Hematopoietic multipotent progenitor cell treated with erythropoietin and hydrocortisone succinate and interleukin-3 and kit ligand, for 8 days (in vitro differentiated cells): ENCODE measurements around the gene TESMIN.

Experiments
- DNase-seq: peaks from one replicate; pipeline ENCODE4 v3.0.0-alpha.2; 2015

TESMIN gene

DNA sequence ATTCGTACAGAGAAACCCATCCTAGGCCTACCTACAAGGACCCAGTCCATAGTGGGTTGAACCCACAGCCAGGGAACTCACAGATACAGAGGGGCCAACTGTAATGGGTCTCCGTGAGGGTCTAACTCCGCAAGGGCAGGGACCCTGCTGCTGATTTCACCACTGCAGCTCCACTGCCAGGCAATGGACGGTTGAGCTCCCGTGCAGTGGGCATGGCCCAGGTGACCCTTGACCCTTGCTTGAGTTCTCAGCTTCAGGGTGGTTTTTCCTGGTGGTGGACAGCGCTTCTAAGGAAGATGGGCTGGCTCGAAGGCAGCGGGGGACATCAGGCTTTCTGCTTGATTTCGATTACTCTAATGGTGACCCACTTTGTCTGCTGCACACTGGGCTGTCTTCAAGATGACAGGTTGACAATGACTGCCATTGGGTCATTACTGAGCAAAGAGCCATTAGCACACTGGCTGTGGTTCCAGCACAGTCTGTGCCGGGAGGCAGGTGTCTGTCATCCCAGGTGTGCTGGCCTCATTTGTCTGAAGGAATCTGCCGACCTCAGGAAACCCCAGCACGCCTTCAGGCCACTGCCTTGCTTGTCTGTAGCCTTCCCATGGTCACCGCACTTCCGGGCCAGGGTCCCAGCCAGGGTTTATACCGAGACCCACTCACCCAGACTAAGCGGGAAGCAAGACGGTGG, 70.6 kb downstream of the TESMIN start:
- DNase-seq, result no peak

DNA sequence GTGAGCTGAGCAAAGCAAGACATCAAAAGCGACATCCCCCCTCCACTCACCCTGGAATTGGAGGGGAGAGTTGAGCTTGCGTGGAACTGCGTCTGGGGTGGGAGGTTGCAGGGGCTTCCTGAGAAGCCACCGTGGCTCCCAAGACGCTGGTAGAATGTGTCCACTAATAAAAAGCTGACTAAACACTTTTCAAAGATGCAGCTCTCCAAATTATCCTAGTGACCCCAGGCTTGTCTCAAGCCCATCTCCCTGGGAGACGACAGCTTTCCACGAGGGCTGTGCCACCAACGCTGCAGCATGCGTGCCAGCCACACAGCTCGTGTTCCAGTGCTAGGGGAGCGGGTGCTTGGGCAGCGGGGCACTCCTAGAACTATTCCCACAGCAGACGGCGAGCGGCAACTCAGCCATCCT, 73.3 kb downstream of the TESMIN start:
- no peak for DNase-seq

DNA sequence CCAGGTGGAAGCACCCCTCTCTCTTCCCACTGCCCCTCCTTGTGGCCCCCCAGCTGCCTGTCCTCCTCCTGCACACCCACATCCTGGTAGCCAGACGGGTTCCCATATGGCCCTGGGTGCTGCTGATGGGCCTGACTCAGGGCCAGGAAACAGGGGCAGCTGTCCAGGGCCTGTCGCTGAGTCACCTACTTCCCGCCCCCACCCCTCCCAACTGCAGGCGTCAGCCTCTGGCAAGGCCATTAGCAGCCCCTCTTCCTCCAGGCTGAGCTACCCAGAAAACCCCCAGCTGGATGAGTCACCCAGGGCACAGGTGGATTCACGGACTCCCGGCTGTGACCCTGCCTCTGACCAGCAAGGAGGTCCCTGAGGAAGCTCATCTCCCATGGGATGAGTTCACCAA, 73.9 kb downstream of the TESMIN start:
- no peak for DNase-seq

DNA sequence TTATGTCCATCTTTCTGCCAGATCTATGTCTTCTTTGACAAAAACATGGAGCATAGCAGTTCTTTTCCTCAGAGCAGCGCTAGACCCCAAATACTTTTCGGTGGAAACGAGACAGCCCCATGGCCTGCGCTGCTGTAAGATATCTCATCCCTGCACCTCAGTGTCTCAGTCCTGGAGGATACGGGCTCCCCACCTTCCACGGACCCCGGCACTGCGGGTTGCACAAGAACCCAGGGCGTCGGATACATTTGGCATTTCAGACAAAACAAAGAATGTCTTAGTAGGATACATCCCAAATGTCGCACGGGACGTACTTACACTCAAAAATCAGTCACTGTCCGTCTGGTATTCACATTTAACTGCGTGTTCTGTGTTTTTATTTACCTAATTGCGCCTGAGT, 76.9 kb downstream of the TESMIN start:
- no peak for DNase-seq

DNA sequence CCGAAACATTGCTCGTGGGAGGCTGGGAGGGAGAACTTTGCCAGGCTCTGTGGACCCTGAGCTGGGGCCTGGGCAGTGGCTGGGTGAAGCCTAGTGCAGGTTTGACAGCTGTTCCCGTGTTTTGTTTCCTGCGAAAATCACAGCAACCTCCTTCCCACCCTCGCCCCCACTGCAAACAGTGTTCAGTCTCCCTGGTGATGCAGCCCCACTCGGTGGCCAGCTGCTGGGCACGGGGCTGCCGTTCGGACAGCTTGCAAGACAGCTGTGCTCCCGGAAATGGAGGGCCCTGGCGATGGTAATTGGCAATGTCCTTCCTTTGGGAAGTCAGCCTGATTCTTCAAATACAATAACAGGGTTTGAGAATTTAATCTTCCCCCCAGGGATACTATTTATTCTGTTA, 77.3 kb downstream of the TESMIN start:
- DNase-seq, result no peak

DNA sequence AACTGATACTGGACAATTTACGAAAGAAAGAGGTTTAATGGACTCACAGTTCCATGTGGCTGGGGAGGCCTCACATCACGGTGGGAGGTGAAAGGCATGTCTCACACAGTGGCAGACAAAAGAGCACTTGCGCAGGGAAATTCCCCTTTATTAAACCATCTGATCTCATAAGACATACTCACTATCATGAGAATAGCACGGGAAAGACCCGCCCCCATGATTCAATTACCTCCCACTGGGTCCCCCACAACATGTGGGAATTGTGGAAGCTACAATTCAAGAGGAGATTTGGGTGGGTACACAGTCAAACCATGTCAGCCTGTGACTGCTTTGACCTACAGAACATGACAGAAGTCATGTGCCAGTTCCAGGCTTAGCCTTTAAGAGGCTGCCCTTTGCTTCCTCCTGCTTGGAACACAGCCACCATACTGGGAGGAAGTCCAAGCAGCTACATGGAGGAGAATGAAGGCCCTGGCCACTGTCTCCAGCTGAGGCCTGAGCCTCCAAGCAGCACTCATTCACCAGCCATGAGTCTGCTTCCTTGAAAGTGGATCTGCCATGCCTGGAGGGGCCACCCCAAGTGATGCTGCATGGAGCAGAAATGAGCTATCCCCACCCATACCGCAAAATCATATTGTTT, 77.9 kb downstream of the TESMIN start:
- no peak for DNase-seq

DNA sequence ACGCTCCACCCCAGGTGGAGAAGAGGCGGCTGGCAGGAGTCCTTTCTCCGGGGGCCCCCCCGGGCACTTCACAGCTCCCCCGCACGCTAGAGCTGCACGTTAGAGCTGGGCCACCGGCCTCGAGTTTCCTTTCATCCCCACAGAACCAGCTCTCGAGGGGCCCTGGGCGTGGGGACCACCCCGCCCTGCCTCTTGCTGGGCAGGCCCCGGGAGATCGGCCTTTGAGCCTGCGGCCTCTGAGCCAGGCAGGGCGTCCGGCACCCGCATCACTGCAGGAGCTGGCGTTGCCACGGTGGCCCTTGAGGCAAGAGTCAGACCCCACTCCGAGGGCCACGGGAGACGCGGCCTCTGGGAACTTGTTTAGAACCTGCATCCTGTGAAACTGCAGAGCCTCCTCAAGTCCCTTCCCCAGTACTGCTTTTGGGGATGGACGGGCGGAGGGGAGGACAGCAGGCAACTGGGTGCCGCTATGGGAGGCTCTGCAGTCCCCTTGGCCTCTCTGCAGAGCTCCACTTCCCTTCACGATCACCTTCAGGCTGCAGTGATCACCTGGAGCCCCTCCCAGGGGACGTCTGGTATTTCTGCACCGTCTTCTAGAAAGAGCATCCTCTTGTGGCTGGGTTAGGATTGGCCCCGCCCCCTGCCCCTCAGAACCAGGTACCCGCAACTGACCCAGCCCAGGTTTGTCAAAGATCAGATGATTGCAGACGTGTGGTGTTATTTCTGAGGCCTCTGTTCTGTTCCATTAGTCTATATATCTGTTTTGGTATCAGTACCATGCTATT, 80.9 kb downstream of the TESMIN start:
- DNase-seq, result no peak

DNA sequence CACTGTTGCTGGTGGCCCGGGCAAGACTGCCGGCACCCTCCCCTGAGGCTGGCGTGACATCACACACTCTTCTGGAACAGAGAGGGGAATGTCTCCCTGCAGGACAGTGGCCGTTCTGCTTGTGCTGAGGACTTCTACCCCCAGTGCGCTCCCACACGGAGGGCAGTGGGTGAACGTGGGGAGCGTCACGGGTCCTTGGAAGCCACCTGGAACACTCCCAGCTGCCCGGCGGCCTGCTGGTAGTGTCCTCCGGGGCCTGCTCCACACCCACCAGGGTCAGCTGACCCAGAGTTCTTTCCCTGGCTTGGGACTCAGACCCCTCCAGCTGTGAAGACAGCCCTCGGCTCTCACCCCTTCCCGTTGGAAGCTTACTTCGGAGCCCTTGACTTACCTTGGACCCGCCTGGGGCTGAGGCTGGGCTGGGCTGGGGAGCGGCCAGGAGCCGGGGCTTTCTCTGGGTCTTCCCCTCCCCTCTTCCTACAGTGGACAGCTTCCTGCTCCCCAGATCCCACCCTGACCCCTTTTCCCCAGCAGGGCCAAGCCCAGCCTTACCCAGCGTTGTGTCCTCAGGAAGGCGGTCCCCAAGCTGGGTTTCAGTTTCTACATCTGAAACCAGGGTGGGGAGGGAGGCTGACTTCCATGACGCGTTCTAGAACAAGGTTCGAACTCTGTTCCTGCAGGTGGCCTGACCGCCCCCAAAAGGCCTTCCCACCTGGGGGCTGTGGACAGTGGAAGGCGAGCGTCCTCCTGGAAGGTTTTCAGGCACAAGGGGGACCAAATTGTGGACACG, 81.8 kb downstream of the TESMIN start:
- no peak for DNase-seq

DNA sequence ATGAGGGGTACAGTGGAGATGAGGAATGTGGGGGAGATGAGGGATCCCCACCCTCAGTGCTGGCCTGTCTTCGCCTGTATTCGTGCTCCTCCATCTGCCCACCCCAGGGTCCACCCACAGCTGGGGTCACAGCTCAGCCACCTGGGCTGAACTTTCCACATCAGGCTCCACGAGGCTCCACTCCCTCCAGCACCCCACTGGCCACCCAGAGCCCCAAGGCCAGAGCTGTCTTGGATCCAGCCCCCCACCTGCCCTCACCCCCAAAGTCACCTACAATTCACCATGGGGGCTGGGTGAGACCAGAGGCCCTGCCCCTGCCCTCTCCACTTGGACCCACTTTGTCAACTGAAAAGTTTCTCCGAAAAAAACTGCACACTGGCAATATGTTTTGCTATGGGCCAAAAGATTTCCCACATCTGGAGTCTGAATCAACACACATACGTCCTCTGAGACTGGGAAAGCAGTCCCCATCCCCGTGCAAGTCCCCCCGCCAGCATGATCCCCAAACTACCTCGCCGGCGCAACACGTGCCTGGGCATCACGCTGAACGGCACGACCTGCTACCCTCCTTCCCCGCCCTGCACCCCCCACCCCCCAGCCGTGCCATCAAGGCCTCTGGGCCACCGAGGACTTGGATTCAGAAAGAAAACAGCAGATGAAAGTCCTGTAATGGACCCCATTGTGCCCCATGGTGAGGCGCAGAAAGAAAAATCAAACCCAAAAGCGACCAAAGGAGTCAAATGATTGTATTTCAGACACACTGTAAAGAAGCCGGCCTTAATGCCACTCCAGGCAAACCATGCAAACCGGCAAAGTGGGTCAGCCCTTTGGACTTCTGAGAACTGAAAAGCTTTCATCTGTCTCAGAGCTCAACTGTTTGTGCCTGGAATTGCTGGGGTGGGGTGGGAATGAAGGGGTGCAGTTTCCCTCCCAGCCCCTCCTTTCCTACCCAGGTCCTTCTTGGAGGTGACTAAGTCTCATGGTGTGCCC, 83.5 kb downstream of the TESMIN start:
- no peak for DNase-seq

DNA sequence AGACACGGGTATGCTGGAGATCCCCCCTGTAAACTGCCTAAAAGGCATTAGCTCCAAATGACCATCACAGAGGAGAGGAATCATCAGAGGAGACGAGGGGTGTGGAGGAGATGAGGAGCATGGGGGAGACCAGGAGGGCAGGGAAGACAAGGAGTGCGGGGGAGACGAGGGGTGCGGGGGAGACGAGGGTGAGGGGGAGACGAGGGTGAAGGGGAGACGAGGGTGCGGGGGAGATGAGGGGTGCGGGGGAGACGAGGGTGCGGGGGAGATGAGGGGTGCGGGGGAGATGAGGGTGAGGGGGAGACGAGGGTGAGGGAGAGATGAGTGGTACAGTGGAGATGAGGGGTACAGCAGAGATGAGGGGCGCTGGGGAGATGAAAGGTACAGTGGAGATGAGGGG, 84.5 kb downstream of the TESMIN start:
- no peak for DNase-seq

DNA sequence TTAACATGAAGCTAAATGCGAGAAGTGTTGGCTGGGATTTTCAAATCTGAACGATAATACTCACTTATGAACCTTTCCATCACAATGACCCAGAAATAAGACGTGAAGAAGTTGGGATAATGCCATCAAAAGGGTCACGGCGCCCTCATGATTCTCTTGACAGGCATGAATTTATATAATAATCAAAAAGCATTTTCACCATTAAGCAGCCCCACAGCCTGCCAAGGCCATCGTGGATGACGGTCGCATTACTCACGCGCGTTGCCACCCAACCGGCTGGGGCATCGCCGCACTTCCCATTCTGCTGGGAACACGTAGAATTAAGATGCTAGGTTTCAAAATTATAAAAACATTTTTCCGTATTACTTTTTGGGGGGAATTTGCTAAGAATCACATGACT, 85.9 kb downstream of the TESMIN start:
- DNase-seq, result no peak

DNA sequence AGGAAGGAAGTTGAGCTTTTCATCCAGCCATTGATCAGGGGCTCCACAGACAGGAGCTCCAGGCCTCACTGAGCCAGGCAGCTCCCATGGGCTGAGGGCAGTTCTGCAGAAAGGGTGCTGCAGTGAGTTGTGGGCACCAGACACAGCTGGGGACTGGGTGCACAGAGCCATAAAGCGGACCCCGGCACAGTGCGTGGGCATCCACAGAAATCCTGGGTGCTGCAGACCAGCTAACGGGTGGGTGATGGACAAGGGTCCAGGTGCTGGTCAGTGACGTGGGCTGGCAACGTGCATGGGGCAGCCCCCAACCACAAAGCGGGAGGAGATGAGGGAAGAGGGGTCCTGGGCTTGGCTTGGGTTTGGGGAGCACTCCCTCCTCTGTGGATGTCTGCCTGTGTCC, 86.4 kb downstream of the TESMIN start:
- DNase-seq, result no peak

DNA sequence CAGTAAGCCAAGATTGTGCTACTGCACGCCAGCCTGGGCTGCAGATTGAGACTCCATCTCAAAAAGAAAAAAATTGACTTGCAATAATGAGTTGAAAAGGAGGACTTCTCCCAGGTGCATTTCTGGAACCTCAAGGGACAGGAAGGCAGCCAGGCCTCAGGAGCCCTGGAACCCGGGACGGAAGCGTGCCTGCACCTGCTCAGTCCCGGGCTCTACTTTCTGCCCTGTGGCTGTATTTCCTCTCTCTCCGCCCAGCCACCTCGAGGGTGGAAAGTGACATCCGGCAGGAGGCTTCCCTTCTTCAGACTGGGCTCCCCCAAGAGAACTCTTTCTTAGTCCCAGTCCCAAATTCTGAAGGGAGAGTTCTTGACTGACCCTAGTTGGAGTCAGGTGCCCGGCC, 87.2 kb downstream of the TESMIN start:
- no peak for DNase-seq

DNA sequence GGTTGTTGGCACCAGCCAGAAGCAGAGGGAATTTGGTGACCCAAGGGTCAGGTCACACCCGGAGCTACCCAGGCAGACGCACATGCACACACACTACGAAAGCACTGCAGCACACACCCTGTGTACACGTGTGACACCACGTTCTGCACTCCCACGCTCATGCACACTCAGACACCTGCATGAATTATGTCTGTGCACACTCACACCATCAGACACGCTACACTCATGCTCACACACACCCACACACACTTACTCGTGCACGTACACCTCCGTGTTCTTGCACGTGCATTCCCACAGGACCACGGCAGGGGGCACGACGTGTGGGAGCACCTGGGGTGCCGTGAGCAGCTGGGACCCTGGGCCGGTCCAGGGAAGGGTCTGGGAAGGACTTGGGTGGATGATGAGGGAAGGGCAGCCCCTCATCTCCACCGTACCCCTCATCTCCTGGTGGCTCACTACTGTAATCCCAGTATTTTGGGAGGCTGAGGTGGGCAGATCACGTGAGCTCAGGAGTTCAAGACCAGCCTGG, 87.8 kb downstream of the TESMIN start:
- no peak for DNase-seq

DNA sequence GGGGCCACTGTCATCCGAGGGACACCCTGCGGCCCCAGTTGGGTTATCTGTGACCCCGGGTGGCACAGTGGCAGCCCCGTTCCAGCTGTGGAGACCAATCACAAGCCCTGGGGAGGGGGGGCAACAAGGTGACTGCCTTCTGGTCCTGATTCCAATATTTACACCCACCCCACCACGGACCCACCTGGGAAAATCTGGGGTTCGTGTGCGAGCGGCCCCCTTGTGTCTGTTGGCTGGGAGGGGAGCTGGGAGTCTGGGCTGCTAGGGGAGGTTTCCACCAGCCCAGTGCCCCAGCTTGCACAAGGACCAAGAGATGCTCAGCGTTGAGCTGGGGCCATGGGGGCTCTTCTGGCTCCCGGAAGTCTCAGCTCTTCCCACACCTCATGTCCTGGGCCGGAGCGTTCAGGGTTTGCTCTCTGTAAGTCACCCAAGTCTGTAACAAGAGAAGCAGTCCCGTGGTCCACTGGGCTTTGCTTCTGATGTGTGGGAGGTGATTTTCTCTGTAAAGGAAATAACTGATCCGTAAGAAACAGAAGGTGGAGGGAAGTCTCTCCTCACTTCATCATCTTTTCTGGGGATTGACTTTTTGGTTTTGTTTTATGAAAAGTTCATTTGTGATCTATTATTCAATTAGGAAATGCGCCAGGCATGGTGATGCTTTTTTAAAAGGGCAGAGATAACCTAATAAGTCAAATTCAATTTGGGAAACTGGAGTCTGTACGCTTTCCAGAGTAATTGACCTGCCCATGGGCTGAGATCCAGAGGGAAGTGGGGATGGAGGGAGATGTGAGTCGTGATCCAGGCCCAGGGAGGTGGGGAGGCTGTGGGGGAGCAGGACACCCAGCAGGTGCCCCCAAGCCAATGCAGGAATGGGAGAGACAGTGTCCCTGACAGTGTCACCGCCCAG, 89.4 kb downstream of the TESMIN start:
- no peak for DNase-seq

DNA sequence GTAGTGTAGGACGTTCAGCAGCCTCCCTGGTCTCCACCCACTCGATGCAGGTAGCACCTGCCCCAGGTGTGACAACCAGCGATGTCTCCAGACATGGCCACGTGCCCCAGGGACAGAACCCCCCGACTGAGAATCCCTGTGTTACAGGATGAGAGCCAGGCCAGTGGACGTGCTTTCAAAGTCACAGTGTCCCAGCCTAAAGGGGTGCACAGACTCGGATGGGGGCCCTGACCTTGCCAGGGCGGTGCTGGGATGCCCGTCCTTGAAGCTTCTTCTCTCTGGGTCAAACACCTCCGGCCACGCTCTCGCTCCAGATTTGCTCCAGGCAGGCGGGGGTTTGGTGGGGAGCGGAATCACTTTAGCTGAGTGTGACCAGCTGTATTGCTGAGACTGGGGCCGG, 90.3 kb downstream of the TESMIN start:
- no peak for DNase-seq

DNA sequence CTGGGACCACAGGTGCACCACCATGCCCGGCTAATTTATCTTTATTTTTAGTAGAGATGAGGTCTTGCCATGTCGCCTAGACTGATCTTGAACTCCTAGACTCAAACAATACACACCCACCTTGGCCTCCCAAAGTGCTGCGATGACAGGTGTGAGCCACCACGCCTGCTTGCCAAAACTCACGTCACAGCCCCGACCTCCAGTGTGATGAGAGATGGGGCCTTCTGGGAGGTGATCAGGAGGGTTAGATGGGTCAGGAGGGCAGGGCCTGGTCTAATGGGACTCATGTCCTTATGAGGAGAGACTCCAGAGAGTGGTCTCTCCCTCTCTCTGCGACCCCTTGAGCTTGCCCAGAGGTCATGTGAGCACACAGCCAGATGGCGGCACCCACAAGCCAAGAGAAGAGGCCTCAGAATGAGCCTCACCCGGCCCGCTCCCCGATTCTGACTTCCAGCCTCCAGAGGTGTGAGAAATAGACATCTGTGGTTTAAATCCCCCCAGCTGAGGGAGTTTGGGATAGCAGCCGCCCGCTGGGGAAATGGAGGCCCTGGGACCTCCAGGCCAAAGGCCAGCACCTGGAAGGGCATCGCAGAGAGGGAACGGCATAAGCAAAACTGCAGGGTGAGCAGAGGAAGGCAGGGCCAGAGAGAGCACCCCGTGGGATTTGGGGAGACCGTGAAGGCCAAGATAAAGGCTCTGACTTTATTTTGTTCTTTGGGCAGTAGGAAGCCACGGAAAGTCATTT, 91.1 kb downstream of the TESMIN start:
- DNase-seq, result no peak

DNA sequence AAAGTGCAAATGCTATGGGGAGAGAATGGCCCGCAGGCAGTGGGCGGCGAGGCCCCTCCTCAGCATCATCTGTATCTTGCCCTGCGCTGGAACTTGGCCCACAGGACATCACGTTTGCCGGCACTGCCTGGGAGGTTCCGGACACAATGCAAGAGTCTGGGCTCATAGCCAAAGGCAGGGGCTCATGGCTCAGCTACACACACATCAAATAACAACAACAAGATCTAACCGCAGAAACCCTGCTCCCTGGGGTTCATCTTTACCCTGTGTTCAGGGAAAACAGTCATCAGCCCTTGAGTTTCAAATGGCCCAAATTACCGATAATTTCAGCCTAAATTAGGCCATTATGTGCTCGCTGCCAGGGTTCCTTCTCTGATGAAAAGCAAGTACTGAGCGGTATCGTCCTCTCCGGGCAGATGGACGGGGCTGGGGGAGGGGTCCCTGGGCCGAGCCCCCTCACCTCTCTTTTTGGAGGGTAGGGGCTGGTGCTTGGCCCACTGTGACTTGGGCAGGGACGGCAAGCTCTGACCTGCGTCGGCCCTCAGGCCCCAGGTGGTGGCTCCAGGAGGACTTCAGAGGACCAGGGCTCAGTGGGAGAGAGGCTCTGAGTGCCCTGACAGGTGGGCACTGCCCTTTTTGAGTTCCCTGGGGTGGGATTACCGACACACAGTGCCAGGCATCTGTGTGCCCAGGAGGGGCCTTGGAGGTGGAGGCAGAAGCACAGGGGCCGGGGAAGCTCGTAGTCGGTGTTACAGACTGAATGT, 92.0 kb downstream of the TESMIN start:
- DNase-seq, result peak; percentile 35

DNA sequence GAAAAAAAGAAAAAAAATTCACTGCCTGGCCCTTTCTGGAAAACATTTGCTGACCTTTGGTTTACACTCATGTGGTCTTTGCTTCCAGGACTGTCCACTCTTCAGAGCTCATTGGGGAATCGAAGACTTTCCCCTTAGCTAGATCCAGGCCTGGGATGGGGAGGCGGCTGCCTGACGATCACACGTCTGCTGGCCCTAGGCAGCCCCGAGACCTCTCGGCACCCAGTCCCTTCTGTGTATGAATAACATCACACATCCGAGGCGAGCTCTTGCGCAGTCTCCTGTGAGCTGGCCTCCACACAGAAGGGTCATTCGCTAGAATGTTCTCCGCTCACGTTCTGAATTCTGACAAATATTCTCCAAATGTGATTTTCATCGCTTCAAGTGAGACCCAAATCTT, 92.7 kb downstream of the TESMIN start:
- no peak for DNase-seq
